Esophagus muscularis mucosa (tissue), 4 donors: Measurements from ENCODE around the gene OPRPN.

ENCODE experiments used
- EP300 ChIP-seq: sonication (generic); formaldehyde crosslinking; IDR thresholded peaks from one replicate; pipeline ENCODE4 v1.6.1; 2017; ENCODE audit warnings: antibody characterized with exemption
- POLR2A ChIP-seq: fragments of 450-650 bp; IDR thresholded peaks from one replicate; pipeline ENCODE4 v1.6.1; 2017; ENCODE audit warnings: antibody characterized with exemption, moderate library complexity, mild to moderate bottlenecking, low read depth
- POLR2AphosphoS5 ChIP-seq, 2 donors: sonication (generic); formaldehyde crosslinking; IDR thresholded peaks; one replicate each; pipeline ENCODE4 v1.6.1; 2017; ENCODE audit warnings: antibody characterized with exemption in 2 of 2
- TF ChIP-seq, protein P1 (sequence below), 3 experiments: fragments of 200-600 bp in 2 of 3; fragments of 450-650 bp in 1 of 3; sonication (generic) in 2 of 3; IDR thresholded peaks; one replicate each; pipeline ENCODE4 v1.5.1; 2017 to 2019; ENCODE audit warnings: antibody characterized with exemption in 3 of 3, mild to moderate bottlenecking in 2 of 3, moderate library complexity in 1 of 3

DNA sequence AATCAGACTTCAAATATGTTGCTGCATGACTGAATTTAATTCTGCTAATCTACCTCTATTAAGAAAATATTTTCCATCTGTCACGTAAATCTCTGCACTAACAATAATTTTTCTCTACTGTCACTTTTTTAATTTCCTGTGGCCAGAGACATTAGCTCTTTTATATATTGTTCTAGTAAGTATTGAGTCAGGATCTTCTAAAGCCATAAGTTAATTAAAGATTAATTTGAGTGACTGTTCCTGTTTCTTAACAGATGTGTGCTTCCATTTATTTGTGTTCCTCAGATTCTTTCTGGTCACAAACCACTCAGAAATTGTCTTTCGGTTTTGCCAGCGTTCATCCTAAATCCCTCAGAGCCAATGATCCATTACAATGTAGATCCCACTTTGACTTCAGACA, 17.2 kb upstream of the OPRPN start:
- TF ChIP-seq, protein P1, sequence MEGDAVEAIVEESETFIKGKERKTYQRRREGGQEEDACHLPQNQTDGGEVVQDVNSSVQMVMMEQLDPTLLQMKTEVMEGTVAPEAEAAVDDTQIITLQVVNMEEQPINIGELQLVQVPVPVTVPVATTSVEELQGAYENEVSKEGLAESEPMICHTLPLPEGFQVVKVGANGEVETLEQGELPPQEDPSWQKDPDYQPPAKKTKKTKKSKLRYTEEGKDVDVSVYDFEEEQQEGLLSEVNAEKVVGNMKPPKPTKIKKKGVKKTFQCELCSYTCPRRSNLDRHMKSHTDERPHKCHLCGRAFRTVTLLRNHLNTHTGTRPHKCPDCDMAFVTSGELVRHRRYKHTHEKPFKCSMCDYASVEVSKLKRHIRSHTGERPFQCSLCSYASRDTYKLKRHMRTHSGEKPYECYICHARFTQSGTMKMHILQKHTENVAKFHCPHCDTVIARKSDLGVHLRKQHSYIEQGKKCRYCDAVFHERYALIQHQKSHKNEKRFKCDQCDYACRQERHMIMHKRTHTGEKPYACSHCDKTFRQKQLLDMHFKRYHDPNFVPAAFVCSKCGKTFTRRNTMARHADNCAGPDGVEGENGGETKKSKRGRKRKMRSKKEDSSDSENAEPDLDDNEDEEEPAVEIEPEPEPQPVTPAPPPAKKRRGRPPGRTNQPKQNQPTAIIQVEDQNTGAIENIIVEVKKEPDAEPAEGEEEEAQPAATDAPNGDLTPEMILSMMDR (IDR thresholded peaks at IDR 0.05) = no peak
- TF ChIP-seq POLR2AphosphoS5 (IDR thresholded peaks at IDR 0.05) (no peak), POLR2A (no peak), EP300 (no peak)
